ENCODE data around the gene FOLR3.
"Not testable (repeated sequence)": the region's sequence is repeated elsewhere in the genome, so short reads cannot be mapped to it uniquely, and the experiment has no call there.

The FOLR3 gene

DNA sequence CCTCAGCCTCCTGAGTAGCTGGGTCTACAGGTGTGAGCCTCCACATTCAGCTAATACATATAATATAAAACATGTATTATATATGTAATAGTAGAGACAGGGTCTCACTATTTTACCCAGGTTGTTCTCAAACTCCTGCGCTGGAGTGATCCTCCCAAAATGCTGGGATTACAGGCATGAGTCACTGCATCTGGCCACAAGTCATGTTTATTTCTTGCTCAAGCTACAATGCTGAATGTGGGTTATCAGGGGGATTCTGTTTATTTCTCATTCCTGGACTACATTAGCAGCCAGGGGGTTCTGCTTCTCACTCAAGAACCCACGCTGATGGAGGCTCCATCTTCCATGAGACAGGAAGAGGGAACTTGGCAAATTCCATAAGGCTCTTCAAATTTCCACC, 24.8 kb downstream of the FOLR3 start:
- TF ChIP-seq POLR2A (IDR thresholded peaks at IDR 0.05; ENCODE audit: extremely low read depth, insufficient read length) (no peak), CTCF (IDR thresholded peaks at IDR 0.05; ENCODE audit: low read depth, low read length) (no peak), MAX (IDR thresholded peaks at IDR 0.05; ENCODE audit: low read depth, low read length) (no peak), MYC (IDR thresholded peaks at IDR 0.05; ENCODE audit: low read depth, low read length) (no peak)
- no peak overlapping the region for H3K4me3 ChIP-seq (ENCODE audit: low read depth, low read length)
- DNase-seq (ENCODE audit: low read depth), result no peak

GRCh38 chr11:72162891-72163492, 27.5 kb downstream of the FOLR3 start:
- TF ChIP-seq CTCF (IDR thresholded peaks at IDR 0.05; ENCODE audit: low read depth, low read length) (no peak), MAX (IDR thresholded peaks at IDR 0.05; ENCODE audit: low read depth, low read length) (no peak), POLR2A (IDR thresholded peaks at IDR 0.05; ENCODE audit: extremely low read depth, insufficient read length) (no peak), MYC (IDR thresholded peaks at IDR 0.05; ENCODE audit: low read depth, low read length) (no peak)
- no peak for DNase-seq (ENCODE audit: low read depth)

DNA sequence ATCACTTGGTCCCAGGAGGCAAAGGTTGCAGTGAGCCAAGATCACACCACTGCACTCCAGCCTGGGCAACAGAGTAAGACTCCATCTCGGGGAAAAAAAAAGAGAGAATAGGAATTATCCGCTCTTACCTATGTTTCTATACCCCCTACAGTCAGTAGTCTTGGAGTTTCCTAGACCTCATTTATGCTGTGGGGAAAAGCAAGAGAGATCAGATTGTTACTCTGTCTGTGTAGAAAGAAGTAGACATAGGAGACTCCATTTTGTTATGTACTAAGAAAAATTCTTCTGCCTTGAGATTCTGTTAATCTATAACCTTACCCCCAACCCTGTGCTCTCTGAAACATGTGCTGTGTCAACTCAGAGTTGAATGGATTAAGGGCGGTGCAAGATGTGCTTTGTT, 28.7 kb downstream of the FOLR3 start:
- DNase-seq (ENCODE audit: low read depth); H3K4me3 ChIP-seq (ENCODE audit: low read depth, low read length): not testable (repeated sequence)

More at GRCh38 chr11:72162891-72163492, 27.5 kb downstream of the FOLR3 start:
- no peak overlapping the region for H3K4me3 ChIP-seq (ENCODE audit: low read depth, low read length)

DNA sequence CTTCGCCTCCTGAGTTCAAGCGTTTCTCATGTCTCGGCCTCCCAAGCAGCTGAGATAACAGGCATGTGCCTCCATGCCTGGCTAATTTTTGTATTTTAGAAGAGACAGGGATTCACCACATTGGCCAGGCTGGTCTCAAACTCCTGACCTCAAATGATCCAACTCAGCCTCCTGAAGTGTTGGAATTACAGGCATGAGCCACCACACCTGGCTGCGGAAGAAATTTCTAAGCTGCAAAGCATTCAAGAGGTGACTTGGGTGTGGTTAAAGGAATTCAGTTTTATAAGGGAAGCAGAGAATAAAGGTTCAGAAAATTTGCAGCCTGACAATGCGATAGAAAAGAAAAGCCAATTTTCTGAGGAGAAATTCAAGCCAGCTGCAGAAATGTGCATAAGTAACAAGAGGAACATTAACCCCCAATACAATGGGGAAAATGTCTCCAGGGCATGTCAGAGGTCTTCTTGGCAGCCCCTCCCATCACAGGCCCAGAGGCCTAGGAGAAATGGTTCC, 33.6 kb downstream of the FOLR3 start:
- not testable (repeated sequence) for H3K4me3 ChIP-seq (ENCODE audit: low read depth, low read length); DNase-seq (ENCODE audit: low read depth)

- H3K4me3 ChIP-seq (ENCODE audit: low read depth, low read length); DNase-seq (ENCODE audit: low read depth): not testable (repeated sequence)
Measured at GRCh38 chr11:72169754-72170153, 34.2 kb downstream of the FOLR3 start.

DNA sequence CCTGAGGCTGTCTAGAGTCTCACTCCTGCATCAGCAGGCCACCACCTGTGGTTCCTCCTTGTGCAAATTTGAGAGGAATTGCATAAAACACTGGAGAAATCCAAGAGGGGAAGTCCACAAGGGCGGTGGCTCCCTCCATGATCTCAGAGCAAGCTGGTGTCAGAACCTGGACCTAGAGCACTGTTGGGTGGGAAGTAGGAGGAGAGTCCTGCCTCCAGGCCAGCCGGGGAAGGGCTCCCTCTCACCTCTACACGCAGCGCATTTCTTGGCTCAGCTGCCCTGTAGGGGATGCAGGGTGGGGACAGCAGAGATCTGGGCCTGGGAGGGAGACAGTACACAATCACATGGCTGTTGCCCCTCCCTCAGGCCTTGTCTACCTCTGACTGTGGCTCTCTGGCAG, 36.5 kb downstream of the FOLR3 start:
- H3K4me3 ChIP-seq (ENCODE audit: low read depth, low read length); DNase-seq (ENCODE audit: low read depth): not testable (repeated sequence)

DNA sequence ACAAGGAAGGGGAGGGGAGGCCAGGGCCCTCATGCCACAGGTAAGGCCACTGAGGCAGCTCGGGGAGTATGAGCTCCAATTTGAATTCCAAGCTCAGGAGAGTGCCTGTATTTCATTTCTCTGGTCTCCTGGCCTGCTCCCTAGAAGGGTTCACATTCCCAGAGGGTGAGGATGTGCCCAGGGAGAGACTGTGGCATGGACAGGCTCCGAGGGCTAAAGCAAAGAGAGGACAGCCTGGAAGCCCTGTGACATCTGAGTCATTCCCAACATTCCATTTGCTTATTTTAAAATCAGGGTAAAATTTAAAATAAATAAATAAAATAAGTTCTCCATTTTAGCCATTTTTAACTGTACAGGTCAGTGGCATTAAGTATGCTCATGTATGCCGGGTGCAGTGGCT, 37.8 kb downstream of the FOLR3 start:
- DNase-seq (ENCODE audit: low read depth), result no peak
- TF ChIP-seq MYC (IDR thresholded peaks at IDR 0.05; ENCODE audit: low read depth, low read length) (no peak), MAX (IDR thresholded peaks at IDR 0.05; ENCODE audit: low read depth, low read length) (no peak), CTCF (IDR thresholded peaks at IDR 0.05; ENCODE audit: low read depth, low read length) (no peak), POLR2A (IDR thresholded peaks at IDR 0.05; ENCODE audit: extremely low read depth, insufficient read length) (no peak)
- H3K4me3 ChIP-seq (ENCODE audit: low read depth, low read length), result no peak overlapping the region

DNA sequence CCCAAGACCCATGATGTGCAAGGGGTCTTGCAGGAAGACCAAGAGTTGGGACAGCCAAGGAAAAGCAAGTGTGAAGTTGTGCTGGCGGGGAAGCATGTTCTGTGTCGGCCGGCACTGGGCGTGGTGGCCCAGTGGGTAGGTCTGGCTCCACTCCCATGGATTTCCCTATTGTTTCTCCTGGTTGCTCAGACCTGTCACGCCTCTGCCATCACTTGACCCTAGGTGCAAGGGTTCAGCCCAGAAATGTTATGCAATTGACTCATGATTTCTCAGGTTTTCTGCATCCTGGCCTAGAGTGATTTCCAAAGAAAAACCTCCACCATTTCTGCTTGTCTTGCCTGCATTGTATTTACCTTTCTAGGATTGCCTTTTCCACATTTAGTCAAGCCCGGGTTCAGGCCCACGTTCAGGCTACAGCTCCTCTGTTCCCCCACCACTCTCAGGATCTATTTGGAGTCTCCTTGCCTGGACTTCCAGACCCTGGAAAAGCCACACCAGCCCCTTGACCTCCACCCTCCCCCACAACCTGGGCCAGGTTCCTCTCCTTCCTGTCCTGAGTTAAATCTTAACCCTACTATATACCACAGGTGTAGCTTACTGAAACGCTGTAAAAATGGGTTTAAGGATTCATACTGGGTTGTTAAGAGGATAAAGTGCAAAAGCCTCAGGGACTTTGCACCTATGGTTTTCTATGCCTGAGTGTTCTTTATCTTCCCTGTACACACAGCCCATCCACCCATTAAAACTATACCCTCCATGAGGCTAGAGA, 39.0 kb downstream of the FOLR3 start:
- no peak overlapping the region for H3K4me3 ChIP-seq (ENCODE audit: low read depth, low read length)
- no peak for DNase-seq (ENCODE audit: low read depth)
- TF ChIP-seq CTCF (IDR thresholded peaks at IDR 0.05; ENCODE audit: low read depth, low read length), result no peak
- TF ChIP-seq MYC (IDR thresholded peaks at IDR 0.05; ENCODE audit: low read depth, low read length), result no peak
- TF ChIP-seq MAX (IDR thresholded peaks at IDR 0.05; ENCODE audit: low read depth, low read length), result no peak
- TF ChIP-seq POLR2A (IDR thresholded peaks at IDR 0.05; ENCODE audit: extremely low read depth, insufficient read length), result no peak

All from NB4 (cell line).